Loucy (cell line): Measurements from ENCODE around the gene KCNQ5.
"Not testable (repeated sequence)": the region's sequence is repeated elsewhere in the genome, so short reads cannot be mapped to it uniquely, and the experiment has no call there.

Experiments
- H2AFZ ChIP-seq: fragments of 200-600 bp; sonication (generic); 2 replicates; pipeline ENCODE4 v1.6.0; 2016; ENCODE audit warnings: antibody characterized with exemption, mild to moderate bottlenecking, low read length, moderate library complexity
- H3F3A ChIP-seq: fragments of 200-600 bp; 2 replicates; pipeline ENCODE4 v1.6.0; 2016; ENCODE audit warnings: antibody characterized with exemption, low read depth, mild to moderate bottlenecking
- H3K27me3 ChIP-seq: fragments of 200-600 bp; sonication (generic); 2 replicates; pipeline ENCODE4 v1.6.1; 2014; ENCODE audit warnings: low read length, mild to moderate bottlenecking; ENCODE audit not compliant: insufficient read depth, poor library complexity, severe bottlenecking
- H3K36me3 ChIP-seq: fragments of 200-600 bp; sonication (generic); 2 replicates; pipeline ENCODE4 v1.6.1; 2016; ENCODE audit warnings: low read length; ENCODE audit not compliant: insufficient read depth
- H3K4me1 ChIP-seq: fragments of 200-600 bp; sonication (generic); 2 replicates; pipeline ENCODE4 v1.5.1; 2014; ENCODE audit warnings: low read length, mild to moderate bottlenecking; ENCODE audit not compliant: insufficient read depth, poor library complexity, severe bottlenecking
- H3K4me2 ChIP-seq: fragments of 200-600 bp; sonication (generic); 2 replicates; pipeline ENCODE4 v1.6.0; 2014; ENCODE audit warnings: antibody characterized with exemption, low read length, low read depth, mild to moderate bottlenecking; ENCODE audit not compliant: poor library complexity, severe bottlenecking
- H3K4me3 ChIP-seq: fragments of 200-600 bp; sonication (generic); 2 replicates; pipeline ENCODE4 v1.5.1; 2014; ENCODE audit warnings: low read length, mild to moderate bottlenecking, mixed read lengths; ENCODE audit not compliant: poor library complexity, severe bottlenecking
- H3K79me2 ChIP-seq: fragments of 200-600 bp; sonication (generic); 2 replicates; pipeline ENCODE4 v1.6.1; 2014; ENCODE audit warnings: low read length; ENCODE audit not compliant: insufficient read depth
- H3K9ac ChIP-seq: fragments of 200-600 bp; sonication (generic); 2 replicates; pipeline ENCODE4 v1.6.0; 2014; ENCODE audit warnings: mild to moderate bottlenecking, low read depth, low read length, moderate library complexity; ENCODE audit not compliant: poor library complexity, severe bottlenecking
- H3K9me2 ChIP-seq: fragments of 200-600 bp; sonication (generic); replicated peaks from 2 replicates; pipeline ENCODE4 v1.6.1; 2016; ENCODE audit warnings: low read depth, low read length, mixed read lengths
- H3K9me3 ChIP-seq: fragments of 200-600 bp; sonication (generic); 2 replicates; pipeline ENCODE4 v1.6.1; 2014; ENCODE audit warnings: mild to moderate bottlenecking, antibody characterized with exemption, low read length, low read depth; ENCODE audit not compliant: insufficient read depth
- H4K20me1 ChIP-seq: fragments of 200-600 bp; sonication (generic); 2 replicates; pipeline ENCODE4 v1.6.0; 2014; ENCODE audit warnings: antibody characterized with exemption, low read length, mild to moderate bottlenecking; ENCODE audit not compliant: insufficient read depth, poor library complexity, severe bottlenecking
- CTCF ChIP-seq: fragments of 200-600 bp; sonication (generic); conservative IDR thresholded peaks from 2 replicates; pipeline ENCODE4 v1.5.1; 2014; ENCODE audit warnings: mild to moderate bottlenecking, antibody characterized with exemption, low read length
- EZH2phosphoT487 ChIP-seq: fragments of 200-600 bp; IDR thresholded peaks from 2 replicates; pipeline ENCODE4 v1.6.1; 2018; ENCODE audit warnings: antibody characterized with exemption, mild to moderate bottlenecking, moderate library complexity, borderline replicate concordance

Gene KCNQ5

GRCh38 chr6:72894091-72894490 lies 272.2 kb downstream of the KCNQ5 start:
- Histone ChIP-seq H3K4me2 (no peak overlapping the region), H3K9me3 (no peaks in the 10 kb centered on the region), H3K9ac (no peak overlapping the region), H3K4me3 (no peak overlapping the region), H3K79me2 (no peaks in the 10 kb centered on the region), H3F3A (no peaks in the 10 kb centered on the region), H3K9me2 (no peaks in the 10 kb centered on the region), H2AFZ (no peak overlapping the region), H3K36me3 (no peaks in the 10 kb centered on the region), H3K4me1 (no peaks in the 10 kb centered on the region), H3K27me3 (no peaks in the 10 kb centered on the region), H4K20me1 (no peaks in the 10 kb centered on the region)
- TF ChIP-seq EZH2phosphoT487, result no peak
- no peak for TF ChIP-seq CTCF

- not testable (repeated sequence) for H3K9me3 ChIP-seq, H3K4me3 ChIP-seq, H3K36me3 ChIP-seq, H3K79me2 ChIP-seq, H3K4me2 ChIP-seq, H4K20me1 ChIP-seq, H3K9me2 ChIP-seq, H3K4me1 ChIP-seq, H3K27me3 ChIP-seq, H3K9ac ChIP-seq, H2AFZ ChIP-seq, H3F3A ChIP-seq
Observed at GRCh38 chr6:72898313-72898712, 276.4 kb downstream of the KCNQ5 start.

- H3K27me3 ChIP-seq, result no peaks in the 10 kb centered on the region
- H2AFZ ChIP-seq, result no peak overlapping the region
- H4K20me1 ChIP-seq, result no peaks in the 10 kb centered on the region
- no peak overlapping the region for H3K4me3 ChIP-seq
- no peaks in the 10 kb centered on the region for H3F3A ChIP-seq
- no peaks in the 10 kb centered on the region for H3K36me3 ChIP-seq
- no peaks in the 10 kb centered on the region for H3K9me2 ChIP-seq
- no peaks in the 10 kb centered on the region for H3K4me1 ChIP-seq
- TF ChIP-seq EZH2phosphoT487, result no peak
- TF ChIP-seq CTCF, result no peak
- H3K79me2 ChIP-seq, result no peaks in the 10 kb centered on the region
- no peak overlapping the region for H3K4me2 ChIP-seq
- H3K9me3 ChIP-seq, result no peaks in the 10 kb centered on the region
- no peak overlapping the region for H3K9ac ChIP-seq
Observed at GRCh38 chr6:72905705-72906478, 284.0 kb downstream of the KCNQ5 start.
